Progenitor cell of endocrine pancreas (in vitro differentiated cells): ENCODE measurements around the gene HOXC9. TPM values are rescaled to one million over a fixed set of nuclear protein-coding genes. Genes with fewer than 3 reads are reported as not detected.

Experiments used
- DNase-seq: peaks from one replicate; pipeline ENCODE4 v3.0.0; 2021; ENCODE audit warnings: low spot score; ENCODE audit not compliant: unreplicated experiment
- H3K27ac Mint-ChIP-seq: 2 replicates; pipeline ENCODE4 v1.8.0; 2021; ENCODE audit warnings: mild to moderate bottlenecking, moderate library complexity, mixed read lengths
- H3K27me3 Mint-ChIP-seq: 2 replicates; pipeline ENCODE4 v1.8.0; 2021; ENCODE audit warnings: mixed read lengths
- H3K36me3 Mint-ChIP-seq: 2 replicates; pipeline ENCODE4 v1.8.0; 2022; ENCODE audit warnings: mixed read lengths; ENCODE audit not compliant: insufficient read depth
- H3K4me1 Mint-ChIP-seq: 2 replicates; pipeline ENCODE4 v1.8.0; 2021; ENCODE audit warnings: low read depth, mixed read lengths
- H3K4me3 Mint-ChIP-seq: 2 replicates; pipeline ENCODE4 v1.8.0; 2021; ENCODE audit warnings: low read depth, mild to moderate bottlenecking, moderate library complexity, mixed read lengths
- H3K9me3 Mint-ChIP-seq: 2 replicates; pipeline ENCODE4 v1.8.0; 2021; ENCODE audit warnings: low read depth, mixed read lengths
- total RNA-seq: library from RNA; stranded (reverse); gene quantifications from 2 replicates; pipeline ENCODE4 v1.2.1, GENCODE V29; 2021
- TF ChIP-seq, protein P1 (sequence below): fragments of 200-600 bp; sonication (generic); IDR thresholded peaks from one replicate; pipeline ENCODE4 v1.5.0; 2021; ENCODE audit warnings: antibody characterized with exemption, mild to moderate bottlenecking; ENCODE audit not compliant: unreplicated experiment

The HOXC9 gene
- total RNA-seq, 1 donor from 2014 or later: not detected

GRCh38 chr12:54047160-54047963 is 47.4 kb downstream of the HOXC9 start:
- TF ChIP-seq, protein P1, sequence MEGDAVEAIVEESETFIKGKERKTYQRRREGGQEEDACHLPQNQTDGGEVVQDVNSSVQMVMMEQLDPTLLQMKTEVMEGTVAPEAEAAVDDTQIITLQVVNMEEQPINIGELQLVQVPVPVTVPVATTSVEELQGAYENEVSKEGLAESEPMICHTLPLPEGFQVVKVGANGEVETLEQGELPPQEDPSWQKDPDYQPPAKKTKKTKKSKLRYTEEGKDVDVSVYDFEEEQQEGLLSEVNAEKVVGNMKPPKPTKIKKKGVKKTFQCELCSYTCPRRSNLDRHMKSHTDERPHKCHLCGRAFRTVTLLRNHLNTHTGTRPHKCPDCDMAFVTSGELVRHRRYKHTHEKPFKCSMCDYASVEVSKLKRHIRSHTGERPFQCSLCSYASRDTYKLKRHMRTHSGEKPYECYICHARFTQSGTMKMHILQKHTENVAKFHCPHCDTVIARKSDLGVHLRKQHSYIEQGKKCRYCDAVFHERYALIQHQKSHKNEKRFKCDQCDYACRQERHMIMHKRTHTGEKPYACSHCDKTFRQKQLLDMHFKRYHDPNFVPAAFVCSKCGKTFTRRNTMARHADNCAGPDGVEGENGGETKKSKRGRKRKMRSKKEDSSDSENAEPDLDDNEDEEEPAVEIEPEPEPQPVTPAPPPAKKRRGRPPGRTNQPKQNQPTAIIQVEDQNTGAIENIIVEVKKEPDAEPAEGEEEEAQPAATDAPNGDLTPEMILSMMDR: no peak
- peak overlapping the region; percentile 85 for H3K27ac Mint-ChIP-seq

GRCh38 chr12:54047964-54048303 is 48.0 kb downstream of the HOXC9 start:
- H3K4me3 Mint-ChIP-seq: peak overlapping the region; percentile 70
- TF ChIP-seq, protein P1: no peak
- peaks cover 85% of the 10 kb centered on the region for H3K27me3 Mint-ChIP-seq
- peak overlapping the region; percentile 45 for H3K27ac Mint-ChIP-seq
- H3K4me1 Mint-ChIP-seq: peaks cover 56% of the 10 kb centered on the region
- no peak for DNase-seq
- H3K36me3 Mint-ChIP-seq: no peaks in the 10 kb centered on the region
- no peaks in the 10 kb centered on the region for H3K9me3 Mint-ChIP-seq

More at GRCh38 chr12:54047160-54047963, 47.4 kb downstream of the HOXC9 start:
- DNase-seq: no peak
- Mint-ChIP-seq H3K36me3 (no peaks in the 10 kb centered on the region), H3K9me3 (no peaks in the 10 kb centered on the region), H3K4me1 (peaks cover 53% of the 10 kb centered on the region), H3K4me3 (peak overlapping the region; percentile 70), H3K27me3 (peaks cover 91% of the 10 kb centered on the region)

DNA sequence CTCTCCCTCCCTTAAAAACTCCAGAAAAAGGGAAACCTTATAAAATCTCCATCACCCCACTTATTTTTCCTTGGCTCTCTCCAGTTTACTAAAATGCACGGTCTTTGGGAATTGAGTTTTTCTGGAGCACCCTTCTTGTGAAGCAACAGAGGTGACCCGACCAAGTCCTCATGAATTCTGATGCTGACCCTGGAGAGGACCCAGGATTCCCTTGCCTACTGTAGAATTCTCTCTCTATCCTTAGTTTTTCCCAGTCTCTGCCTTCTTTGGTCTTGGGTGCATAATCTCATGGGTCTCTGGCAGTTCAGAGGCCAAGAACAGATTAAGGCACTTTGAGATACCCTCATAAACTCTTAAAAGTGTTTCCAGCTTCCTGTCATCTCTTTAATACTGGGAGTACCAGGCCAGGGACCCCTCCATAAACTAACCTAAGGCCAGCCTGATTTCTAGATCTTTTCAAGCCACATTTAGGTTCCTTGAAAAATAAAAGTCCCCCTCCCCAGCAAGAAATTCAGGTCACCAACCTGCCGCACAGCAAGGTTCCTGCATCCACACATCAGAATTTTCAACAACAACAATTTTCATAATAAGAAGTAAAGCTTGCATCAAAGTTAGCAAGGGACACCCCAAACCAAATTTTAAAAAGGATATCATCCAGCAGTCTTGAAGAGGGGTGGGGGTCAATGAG is 48.6 kb downstream of the HOXC9 start:
- TF ChIP-seq, protein P1: no peak
- peak overlapping the region; percentile 30 for H3K27ac Mint-ChIP-seq
- peaks cover 55% of the 10 kb centered on the region for H3K4me1 Mint-ChIP-seq
- no peak for DNase-seq
- H3K4me3 Mint-ChIP-seq: peak overlapping the region; percentile 25
- peaks cover 79% of the 10 kb centered on the region for H3K27me3 Mint-ChIP-seq
- no peaks in the 10 kb centered on the region for H3K36me3 Mint-ChIP-seq
- no peaks in the 10 kb centered on the region for H3K9me3 Mint-ChIP-seq

DNA sequence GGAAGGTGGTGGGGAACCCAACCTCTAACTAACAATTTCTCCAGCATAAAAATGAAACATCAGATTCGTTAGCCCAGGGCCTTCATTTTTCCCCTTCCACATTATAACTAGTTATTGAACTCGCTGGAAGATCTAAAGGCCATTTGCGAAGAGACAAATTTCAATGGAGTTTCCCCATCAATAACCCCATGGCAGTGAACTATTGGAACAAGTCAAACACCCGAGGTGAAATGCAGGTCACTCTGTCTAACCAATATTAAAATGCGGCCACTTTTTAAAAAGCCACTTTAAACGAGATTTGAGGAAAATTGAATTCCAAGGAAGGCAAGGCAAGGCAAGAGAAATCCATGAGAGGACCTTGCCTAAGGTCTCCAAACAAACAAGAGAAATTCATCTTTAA is 49.1 kb downstream of the HOXC9 start:
- no peak for DNase-seq
- Mint-ChIP-seq H3K27ac (peak overlapping the region; percentile 15), H3K36me3 (no peaks in the 10 kb centered on the region), H3K4me3 (no peak overlapping the region), H3K9me3 (no peaks in the 10 kb centered on the region), H3K27me3 (peaks cover 74% of the 10 kb centered on the region), H3K4me1 (peaks cover 54% of the 10 kb centered on the region)
- TF ChIP-seq, protein P1: no peak

GRCh38 chr12:54050482-54050810 is 50.5 kb downstream of the HOXC9 start:
- Mint-ChIP-seq H3K27ac (no peak overlapping the region), H3K4me1 (peaks cover 57% of the 10 kb centered on the region)
- DNase-seq: no peak

More at GRCh38 chr12:54050482-54050810, 50.5 kb downstream of the HOXC9 start:
- TF ChIP-seq, protein P1: no peak
- no peaks in the 10 kb centered on the region for H3K36me3 Mint-ChIP-seq
- no peak overlapping the region for H3K4me3 Mint-ChIP-seq
- H3K27me3 Mint-ChIP-seq: peaks cover 60% of the 10 kb centered on the region
- H3K9me3 Mint-ChIP-seq: no peaks in the 10 kb centered on the region
